Stimulated activated CD8-positive, alpha-beta memory T cell treated with anti-CD3 and anti-CD28 coated beads, Interleukin-7, amount 100 ng/mL, for 48 hours (primary cell): ENCODE data around the gene ALG3.
A peak's percentile ranks its signal among the peaks of the same experiment; 100 is the strongest.

ENCODE experiments used
- DNase-seq, 2 donors: peaks; one replicate each; pipeline ENCODE4 v3.0.0-alpha.2; 2020; ENCODE audit warnings: low read depth in 1 of 2; ENCODE audit errors: extremely low read depth in 1 of 2

The ALG3 gene

GRCh38 chr3:184260724-184261269, 12.0 kb upstream of the ALG3 start:
- no peak for DNase-seq

- no peak for DNase-seq
Measured at GRCh38 chr3:184259878-184260723, 11.3 kb upstream of the ALG3 start.

- no peak for DNase-seq
Measured at GRCh38 chr3:184259396-184259877, 10.7 kb upstream of the ALG3 start.

GRCh38 chr3:184258926-184259325, 10.2 kb upstream of the ALG3 start:
- DNase-seq, result no peak

GRCh38 chr3:184257083-184257915, 8.5 kb upstream of the ALG3 start:
- no peak for DNase-seq

GRCh38 chr3:184255291-184256039, 6.7 kb upstream of the ALG3 start:
- no peak for DNase-seq

- DNase-seq, result peak; percentile 67 to 89
Measured at GRCh38 chr3:184250167-184250828, 1.5 kb upstream of the ALG3 start.

- DNase-seq, result peak; percentile 93 to 98
Measured at GRCh38 chr3:184249412-184250166, 827 bp upstream of the ALG3 start, which contains the start of gene EEF1AKMT4. Gene EEF1AKMT4, plus strand, starts transcription at chr3:184249672. Its CDS starts 23 bp downstream, at chr3:184249695.

- no peak for DNase-seq
Measured at GRCh38 chr3:184242297-184242685, 6.5 kb downstream of the ALG3 start.

GRCh38 chr3:184241447-184242296, 7.1 kb downstream of the ALG3 start:
- no peak for DNase-seq

- DNase-seq, result no peak
Measured at GRCh38 chr3:184241141-184241446, 7.7 kb downstream of the ALG3 start.

- no peak for DNase-seq
Measured at GRCh38 chr3:184240384-184241140, 8.2 kb downstream of the ALG3 start.

- no peak for DNase-seq
Measured at GRCh38 chr3:184239708-184240107, 9.1 kb downstream of the ALG3 start.

GRCh38 chr3:184239221-184239620, 9.5 kb downstream of the ALG3 start:
- DNase-seq, result no peak

- no peak for DNase-seq
Measured at GRCh38 chr3:184238246-184238818, 10.4 kb downstream of the ALG3 start.

- DNase-seq, result no peak
Measured at GRCh38 chr3:184237807-184238206, 11.0 kb downstream of the ALG3 start.

GRCh38 chr3:184237211-184237610, 11.6 kb downstream of the ALG3 start:
- DNase-seq, result no peak

GRCh38 chr3:184236636-184237035, 12.1 kb downstream of the ALG3 start:
- no peak for DNase-seq
